Heart left ventricle (tissue), 16 donors: ENCODE data around the gene NAA40. TPM values are rescaled to one million over a fixed set of nuclear protein-coding genes. Genes with fewer than 3 reads are reported as not detected.

Experiments
- ATAC-seq, 4 donors: fragments of 200-7000 bp; cut with Tn5 transposase; one replicate each; pipeline ENCODE4 v1.9.1; 2020 to 2022; ENCODE audit warnings: moderate library complexity in 4 of 4, mild to moderate bottlenecking in 3 of 4, moderate number of reproducible peaks in 1 of 4
- DNase-seq, 5 donors: peaks; one replicate each; pipeline ENCODE4 v3.0.0-alpha.2; 2020
- H3K27ac ChIP-seq, 12 donors: fragments of 200-600 bp; sonication (generic) in 4 of 12; one replicate each; pipeline versions ENCODE4 v1.5.0 to v1.8.0; 2016 to 2022; ENCODE audit warnings: mild to moderate bottlenecking in 2 of 12
- H3K27me3 ChIP-seq, 9 donors: fragments of 200-600 bp; sonication (generic) in 2 of 9; one replicate each; pipeline versions ENCODE4 v1.5.1 to v1.8.0; 2016 to 2022; ENCODE audit warnings: mild to moderate bottlenecking in 3 of 9
- H3K36me3 ChIP-seq, 9 donors: fragments of 200-600 bp; sonication (generic) in 2 of 9; one replicate each; pipeline versions ENCODE4 v1.5.0 to v1.8.0; 2018 to 2022; ENCODE audit warnings: mild to moderate bottlenecking in 2 of 9
- H3K4me1 ChIP-seq, 12 donors: fragments of 200-600 bp; sonication (generic) in 4 of 12; one replicate each; pipeline versions ENCODE4 v1.5.0 to v1.8.0; 2016 to 2022; ENCODE audit warnings: mild to moderate bottlenecking in 3 of 12
- H3K4me3 ChIP-seq, 12 donors: fragments of 200-600 bp; sonication (generic) in 4 of 12; one replicate each; pipeline versions ENCODE4 v1.5.0 to v1.8.0; 2017 to 2022; ENCODE audit warnings: mild to moderate bottlenecking in 9 of 12, moderate library complexity in 4 of 12
- H3K9me3 ChIP-seq, 12 donors: fragments of 200-600 bp; sonication (generic) in 4 of 12; one replicate each; pipeline versions ENCODE4 v1.5.0 to v1.8.0; 2016 to 2022; ENCODE audit warnings: mild to moderate bottlenecking in 1 of 12
- CTCF ChIP-seq, 12 donors: fragments of 200-600 bp; sonication (generic) in 4 of 12; IDR thresholded peaks; one replicate each; pipeline versions ENCODE4 v1.5.0 to v1.8.0; 2018 to 2022; ENCODE audit warnings: antibody characterized with exemption in 12 of 12, mild to moderate bottlenecking in 5 of 12
- POLR2A ChIP-seq, 2 donors: fragments of 450-650 bp; IDR thresholded peaks; one replicate each; pipeline ENCODE4 v1.6.1; 2017; ENCODE audit warnings: antibody characterized with exemption in 2 of 2, mild to moderate bottlenecking in 2 of 2, moderate library complexity in 2 of 2
- WGBS, 4 donors: extraction: QIAGEN DNeasy Blood & Tissue Kit in 2 of 4; methylation state at CpG; one replicate each; pipeline versions ENCODE4 v1.1.5 to v1.1.7; 2013 to 2018; 5-methylcytosine and 5-hydroxymethylcytosine counted together
- intact Hi-C, 10 donors: fragments of 100-400 bp; cut with DNase I; formaldehyde crosslinking; loops; one replicate each; pipeline versions ENCODE4 v1.11.1 to v1.14.2; 2022
- polyA plus RNA-seq, 2 donors: library from polyadenylated mRNA; stranded (reverse); fragments of 200-250 nt; gene quantifications; one replicate each; pipeline ENCODE4 v1.2.3, GENCODE V29; 2013
- total RNA-seq, 9 donors: library from RNA; depleted of rRNA in 2 of 9; stranded (reverse); fragments of >200 nt in 2 of 9; fragmentation: NEBNext Ultra II Directional in 3 of 9; extraction: Animal tissue kit (Norgen Biotek cat#: 25700) in 3 of 9; gene quantifications; one replicate each; pipeline versions ENCODE4 v1.1.0 to v1.2.4, GENCODE V29; 2016 to 2023
- donor health status: ischemic (EF 13 %, LVEDD 7.1; RV severe dilation, severe dysfunction).
- donor health status: healthy with polysubstance abuse.
- donor health status: DM: no; HTN: yes; CAD: no.
- donor health status: DM: no; HTN: no; CAD: no.
- donor health status: ischemic (EF 25% LVEDD 6.9; RV normal size, moderate dysfunction).
- donor health status: ischemic (EF 25% LVEDD 5.7; RV mildly dilated, moderate dysfunction).
- donor health status: healthy.
- donor health status: DM: yes; HTN: yes; CAD: no.
- donor health status: ischemic (EF 35%, LVEDD 5.7; RV mildly dilated, moderate dysfunction).
- donor health status: nonischemic (EF 11% LVEDD 7.7; RV severe dilation, severe dysfunction).
- donor health status: DM: yes; HTN: yes; CAD: no.
- donor health status: PGD.
- donor health status: ischemic (EF 29% LVEDD 5.4; RV normal size, mild dysfunction).
- donor health status: nonischemic (EF 23%, LVEDD 6.1; RV moderate dilation, normal function).

The NAA40 gene
- total and polyA plus RNA-seq, 11 donors = 9.7 to 26.1 (median 19.6) TPM

GRCh38 chr11:63908631-63909401 lies 30.0 kb upstream of the NAA40 start:
- H3K36me3 ChIP-seq = peaks cover 0 to 59% (median 52%) of the 10 kb centered on the region in 9 donors
- peak in 3 of 4 donors; percentile 43 to 49 (median 49) for ATAC-seq
- intact Hi-C loops = loop anchor here in 1 of 10 donors (5.0 kb wide), 1 partner anchor 33 kb away; no protein-coding TSS in a partner anchor
- no peaks in the 10 kb centered on the region for H3K27me3 ChIP-seq
- TF ChIP-seq CTCF (IDR thresholded peaks at IDR 0.05) (no peak), POLR2A (IDR thresholded peaks at IDR 0.05) (no peak)
- H3K4me3 ChIP-seq = no peak overlapping the region
- H3K27ac ChIP-seq = no peak overlapping the region
- DNase-seq = peak in 3 of 5 donors; percentile 42 to 59 (median 54)
- peaks cover 0 to 35% (median 6%) of the 10 kb centered on the region in 12 donors for H3K4me1 ChIP-seq
- 80 to 86% (median 82%) methylated on average over 41 to 46 of the region's 46 CpGs for WGBS, 4 donors
- H3K9me3 ChIP-seq = no peaks in the 10 kb centered on the region

GRCh38 chr11:63909591-63910506 lies 29.0 kb upstream of the NAA40 start:
- H3K9me3 ChIP-seq = no peaks in the 10 kb centered on the region
- TF ChIP-seq POLR2A (IDR thresholded peaks at IDR 0.05) (no peak), CTCF (IDR thresholded peaks at IDR 0.05) (no peak)
- no peaks in the 10 kb centered on the region for H3K27me3 ChIP-seq
- DNase-seq = no peak
- WGBS, 4 donors = 56 to 72% (median 63%) methylated on average over 21 to 24 of the region's 24 CpGs
- H3K4me3 ChIP-seq = no peak overlapping the region
- H3K27ac ChIP-seq = peak overlapping the region in 4 of 12 donors; percentile 0 to 29 (median 16)
- ATAC-seq = peak in 1 of 4 donors; percentile 8
- H3K36me3 ChIP-seq = peaks cover 0 to 49% (median 42%) of the 10 kb centered on the region in 9 donors
- intact Hi-C loops = loop anchor here in 1 of 10 donors (5.0 kb wide), 1 partner anchor 32 kb away; no protein-coding TSS in a partner anchor
- H3K4me1 ChIP-seq = peaks cover 0 to 35% (median 6%) of the 10 kb centered on the region in 12 donors

GRCh38 chr11:63910675-63911074 lies 28.1 kb upstream of the NAA40 start:
- DNase-seq (no peak), ATAC-seq (no peak)
- TF ChIP-seq POLR2A (IDR thresholded peaks at IDR 0.05) = no peak
- TF ChIP-seq CTCF (IDR thresholded peaks at IDR 0.05) = no peak
- peaks cover 0 to 44% (median 12%) of the 10 kb centered on the region in 12 donors for H3K4me1 ChIP-seq
- H3K9me3 ChIP-seq = no peaks in the 10 kb centered on the region
- H3K27me3 ChIP-seq = peaks cover 0 to 2% (median 0%) of the 10 kb centered on the region in 9 donors
- peak overlapping the region in 1 of 12 donors; percentile 1 for H3K27ac ChIP-seq
- intact Hi-C loops = no loop called here
- H3K4me3 ChIP-seq = no peak overlapping the region
- 63 to 65% (median 64%) methylated on average over 9 of the region's 9 CpGs for WGBS, 4 donors
- H3K36me3 ChIP-seq = peaks cover 0 to 40% (median 33%) of the 10 kb centered on the region in 9 donors
